ENCODE data around the gene NSDHL. TPM values are rescaled to one million over a fixed set of nuclear protein-coding genes. Genes with fewer than 3 reads are reported as not detected.

Gene NSDHL
- total and polyA plus RNA-seq, 2 donors from 2014 or later: 14.3 to 30.9 TPM

DNA sequence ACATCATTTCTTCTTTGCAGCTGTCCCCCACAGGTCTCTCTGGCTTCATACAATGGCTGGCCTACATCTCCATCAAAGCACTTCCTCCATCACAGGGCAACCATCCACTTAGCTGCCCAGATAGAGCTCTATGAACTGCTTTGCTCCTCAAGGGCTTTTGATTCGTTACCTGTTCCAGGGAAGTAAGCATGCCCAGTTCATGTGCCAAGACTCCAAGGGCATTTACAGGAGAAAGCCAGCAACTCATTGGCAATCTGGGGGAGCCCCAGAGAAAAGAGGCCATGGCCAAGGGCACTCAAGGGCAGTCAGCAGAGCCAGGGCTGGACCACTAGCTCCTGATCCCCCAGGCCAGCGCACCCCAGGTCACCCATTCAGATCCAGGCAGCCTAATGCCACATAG lies 42.5 kb downstream of the NSDHL start:
- Histone ChIP-seq H3K27ac (ENCODE audit: low read depth in 2 of 2, low read length in 2 of 2) (no peak overlapping the region), H3K4me1 (ENCODE audit: control insufficient read depth in 2 of 3, insufficient read depth in 2 of 3, low read depth in 1 of 3, low read length in 3 of 3) (no peaks in the 10 kb centered on the region), H3K9me3 (ENCODE audit: control insufficient read depth in 2 of 3, insufficient read depth in 1 of 3, low read length in 3 of 3) (no peaks in the 10 kb centered on the region), H3K9ac (ENCODE audit: low read length in 3 of 3) (no peak overlapping the region), H3K4me3 (ENCODE audit: low read length in 3 of 3) (no peak overlapping the region), H3K27me3 (ENCODE audit: control insufficient read depth, insufficient read depth, low read length) (no peaks in the 10 kb centered on the region), H3K36me3 (ENCODE audit: control insufficient read depth in 2 of 3, insufficient read depth in 3 of 3, low read length in 3 of 3) (peaks cover 0 to 8% (median 3%) of the 10 kb centered on the region in 3 donors)
- intact Hi-C loops (cut with DNase I): no loop called here
- TF ChIP-seq, protein P1, sequence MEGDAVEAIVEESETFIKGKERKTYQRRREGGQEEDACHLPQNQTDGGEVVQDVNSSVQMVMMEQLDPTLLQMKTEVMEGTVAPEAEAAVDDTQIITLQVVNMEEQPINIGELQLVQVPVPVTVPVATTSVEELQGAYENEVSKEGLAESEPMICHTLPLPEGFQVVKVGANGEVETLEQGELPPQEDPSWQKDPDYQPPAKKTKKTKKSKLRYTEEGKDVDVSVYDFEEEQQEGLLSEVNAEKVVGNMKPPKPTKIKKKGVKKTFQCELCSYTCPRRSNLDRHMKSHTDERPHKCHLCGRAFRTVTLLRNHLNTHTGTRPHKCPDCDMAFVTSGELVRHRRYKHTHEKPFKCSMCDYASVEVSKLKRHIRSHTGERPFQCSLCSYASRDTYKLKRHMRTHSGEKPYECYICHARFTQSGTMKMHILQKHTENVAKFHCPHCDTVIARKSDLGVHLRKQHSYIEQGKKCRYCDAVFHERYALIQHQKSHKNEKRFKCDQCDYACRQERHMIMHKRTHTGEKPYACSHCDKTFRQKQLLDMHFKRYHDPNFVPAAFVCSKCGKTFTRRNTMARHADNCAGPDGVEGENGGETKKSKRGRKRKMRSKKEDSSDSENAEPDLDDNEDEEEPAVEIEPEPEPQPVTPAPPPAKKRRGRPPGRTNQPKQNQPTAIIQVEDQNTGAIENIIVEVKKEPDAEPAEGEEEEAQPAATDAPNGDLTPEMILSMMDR (IDR thresholded peaks at IDR 0.05; ENCODE audit: borderline replicate concordance, extremely low read depth, insufficient read depth): no peak
- FAIRE-seq (no peak), DNase-seq (no peak)

DNA sequence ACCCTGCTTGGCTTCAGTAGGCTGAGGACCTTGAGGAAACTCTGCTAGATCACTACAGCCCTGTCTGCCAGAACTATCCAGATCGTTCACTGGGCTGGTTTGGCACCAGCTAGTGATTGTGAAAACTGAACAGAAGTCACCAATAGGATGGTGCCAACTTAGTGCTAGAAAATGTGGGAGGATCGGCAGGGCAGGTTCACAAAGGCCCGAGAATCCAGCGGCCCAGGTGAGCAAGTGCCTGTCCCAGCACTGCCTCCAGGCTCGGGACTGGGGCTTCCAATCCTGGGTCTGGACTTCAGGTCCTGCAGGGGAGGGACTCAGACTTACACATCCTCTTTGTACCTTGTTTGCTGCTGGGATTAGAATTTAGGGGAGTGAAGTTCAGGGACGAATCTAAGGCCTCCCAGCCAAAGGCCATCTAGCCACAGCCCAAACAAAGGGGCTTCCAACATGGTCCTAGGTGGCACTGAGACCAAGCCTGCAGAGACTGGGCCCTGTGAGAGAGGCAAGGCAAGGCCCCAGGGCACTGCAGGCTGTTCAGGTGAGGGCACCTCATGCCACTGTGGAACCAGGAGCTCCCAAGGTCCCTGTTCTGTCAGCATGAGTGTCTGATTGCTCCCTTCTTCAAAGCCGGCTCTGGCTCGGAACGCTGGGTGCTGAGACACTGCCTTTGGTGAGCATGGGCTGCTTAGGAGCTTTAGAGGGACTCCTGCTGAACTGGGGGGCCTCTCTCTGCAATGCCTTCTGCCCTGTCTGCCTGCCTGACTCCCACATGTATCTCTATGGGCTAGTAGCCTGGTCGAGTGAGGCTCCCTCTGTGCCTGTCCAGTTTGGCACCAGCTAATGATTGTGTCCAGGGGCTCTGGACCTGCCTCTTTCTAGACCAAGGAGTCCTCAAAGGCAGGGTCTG lies 46.3 kb downstream of the NSDHL start:
- DNase-seq: no peak
- no peak overlapping the region for H3K27ac ChIP-seq (ENCODE audit: low read depth in 2 of 2, low read length in 2 of 2)
- H3K9me3 ChIP-seq (ENCODE audit: control insufficient read depth in 2 of 3, insufficient read depth in 1 of 3, low read length in 3 of 3): no peaks in the 10 kb centered on the region
- H3K4me1 ChIP-seq (ENCODE audit: control insufficient read depth in 2 of 3, insufficient read depth in 2 of 3, low read depth in 1 of 3, low read length in 3 of 3): no peaks in the 10 kb centered on the region
- TF ChIP-seq, protein P1 (IDR thresholded peaks at IDR 0.05; ENCODE audit: borderline replicate concordance, extremely low read depth, insufficient read depth): no peak
- no peak overlapping the region for H3K9ac ChIP-seq (ENCODE audit: low read length in 3 of 3)
- FAIRE-seq: no peak
- intact Hi-C loops (cut with DNase I): no loop called here
- no peaks in the 10 kb centered on the region for H3K36me3 ChIP-seq (ENCODE audit: control insufficient read depth in 2 of 3, insufficient read depth in 3 of 3, low read length in 3 of 3)
- H3K4me3 ChIP-seq (ENCODE audit: low read length in 3 of 3): no peak overlapping the region
- H3K27me3 ChIP-seq (ENCODE audit: control insufficient read depth, insufficient read depth, low read length): no peaks in the 10 kb centered on the region

DNA sequence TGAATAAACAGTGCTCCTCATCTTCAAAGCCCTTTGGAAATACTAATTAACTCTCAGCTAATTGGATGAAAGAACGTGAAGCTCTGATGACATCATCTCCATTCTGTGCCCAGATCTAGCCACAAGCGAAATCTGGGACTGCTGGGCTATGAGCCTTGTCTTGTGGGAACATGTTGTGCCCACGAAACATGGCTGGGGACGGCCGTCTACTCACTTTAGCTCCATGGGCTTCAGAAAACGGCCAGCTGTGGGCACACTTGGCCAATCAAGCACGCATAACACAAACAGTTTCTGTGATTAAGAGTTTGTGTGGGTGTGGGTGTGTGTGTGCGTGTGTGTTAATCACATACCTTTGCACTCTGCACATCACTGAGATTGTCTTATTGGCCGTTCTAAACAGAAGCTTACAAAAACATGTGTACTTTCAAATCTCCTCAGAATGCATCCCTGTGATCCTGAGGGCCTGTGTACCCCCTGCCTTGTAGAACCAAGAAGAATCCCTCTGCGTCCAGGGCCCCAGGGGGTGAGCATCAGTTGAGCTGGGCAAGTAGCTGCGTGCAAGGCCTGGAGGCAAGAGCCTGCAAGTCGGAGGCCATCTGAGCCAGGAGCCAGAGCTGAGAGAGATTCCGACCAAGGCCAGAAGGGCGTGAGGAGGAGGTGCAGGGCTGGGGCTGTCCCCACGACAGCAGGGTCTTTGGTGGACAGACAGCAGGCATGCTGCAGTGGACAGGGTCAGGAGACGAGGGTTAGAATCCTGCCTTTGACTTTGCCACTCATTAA lies 48.3 kb downstream of the NSDHL start:
- peak; percentile 49 to 69 (median 56) for DNase-seq

More for the DNA sequence above, 48.3 kb downstream of the NSDHL start:
- H3K27me3 ChIP-seq (ENCODE audit: control insufficient read depth, insufficient read depth, low read length): no peaks in the 10 kb centered on the region
- H3K9me3 ChIP-seq (ENCODE audit: control insufficient read depth in 2 of 3, insufficient read depth in 1 of 3, low read length in 3 of 3): no peaks in the 10 kb centered on the region
- no peaks in the 10 kb centered on the region for H3K36me3 ChIP-seq (ENCODE audit: control insufficient read depth in 2 of 3, insufficient read depth in 3 of 3, low read length in 3 of 3)
- no peak overlapping the region for H3K27ac ChIP-seq (ENCODE audit: low read depth in 2 of 2, low read length in 2 of 2)
- H3K4me3 ChIP-seq (ENCODE audit: low read length in 3 of 3): no peak overlapping the region
- H3K4me1 ChIP-seq (ENCODE audit: control insufficient read depth in 2 of 3, insufficient read depth in 2 of 3, low read depth in 1 of 3, low read length in 3 of 3): no peaks in the 10 kb centered on the region
- TF ChIP-seq, protein P1 (IDR thresholded peaks at IDR 0.05; ENCODE audit: borderline replicate concordance, extremely low read depth, insufficient read depth): no peak
- intact Hi-C loops (cut with DNase I): no loop called here
- H3K9ac ChIP-seq (ENCODE audit: low read length in 3 of 3): no peak overlapping the region
- no peak for FAIRE-seq

Data from kidney (tissue), 14 donors.